ENCODE measurements around the gene ISOC1. TPM values are rescaled to one million over a fixed set of nuclear protein-coding genes. Genes with fewer than 3 reads are reported as not detected.

The ISOC1 gene
- polyA plus RNA-seq (ENCODE audit: insufficient read length in 3 of 3): 10 to 100 TPM; 42.3 to 48.0 (median 42.7) TPM

- DNase-seq (ENCODE audit: low read depth in 3 of 3, low spot score in 2 of 3): peak; percentile 66 to 82 (median 80)
Measured at GRCh38 chr5:129094087-129094923, at the start of gene ISOC1. TSS of gene ISOC1 (plus strand) at chr5:129094749. CDS start at chr5:129094767, 18 bp downstream.

GRCh38 chr5:129046151-129046550 lies 48.4 kb upstream of the ISOC1 start:
- no peak for DNase-seq (ENCODE audit: low read depth in 3 of 3, low spot score in 2 of 3)

- DNase-seq (ENCODE audit: low read depth in 3 of 3, low spot score in 2 of 3): no peak
Measured at GRCh38 chr5:129048509-129048908, 46.0 kb upstream of the ISOC1 start.

- peak in 2 of 3 donors; percentile 3 to 25 for DNase-seq (ENCODE audit: low read depth in 3 of 3, low spot score in 2 of 3)
Measured at GRCh38 chr5:129049126-129049799, 45.3 kb upstream of the ISOC1 start.

GRCh38 chr5:129051283-129051682 lies 43.3 kb upstream of the ISOC1 start:
- DNase-seq (ENCODE audit: low read depth in 3 of 3, low spot score in 2 of 3): no peak

GRCh38 chr5:129053438-129053837 lies 41.1 kb upstream of the ISOC1 start:
- DNase-seq (ENCODE audit: low read depth in 3 of 3, low spot score in 2 of 3): no peak

GRCh38 chr5:129057329-129057728 lies 37.2 kb upstream of the ISOC1 start:
- DNase-seq (ENCODE audit: low read depth in 3 of 3, low spot score in 2 of 3): no peak

GRCh38 chr5:129061849-129062248 lies 32.7 kb upstream of the ISOC1 start:
- no peak for DNase-seq (ENCODE audit: low read depth in 3 of 3, low spot score in 2 of 3)

- no peak for DNase-seq (ENCODE audit: low read depth in 3 of 3, low spot score in 2 of 3)
Measured at GRCh38 chr5:129063483-129064113, 31.0 kb upstream of the ISOC1 start.

GRCh38 chr5:129065721-129066120 lies 28.8 kb upstream of the ISOC1 start:
- no peak for DNase-seq (ENCODE audit: low read depth in 3 of 3, low spot score in 2 of 3)

GRCh38 chr5:129067745-129068144 lies 26.8 kb upstream of the ISOC1 start:
- no peak for DNase-seq (ENCODE audit: low read depth in 3 of 3, low spot score in 2 of 3)

GRCh38 chr5:129069292-129069691 lies 25.3 kb upstream of the ISOC1 start:
- no peak for DNase-seq (ENCODE audit: low read depth in 3 of 3, low spot score in 2 of 3)

GRCh38 chr5:129073111-129073510 lies 21.4 kb upstream of the ISOC1 start:
- DNase-seq (ENCODE audit: low read depth in 3 of 3, low spot score in 2 of 3): no peak

- no peak for DNase-seq (ENCODE audit: low read depth in 3 of 3, low spot score in 2 of 3)
Measured at GRCh38 chr5:129074903-129075302, 19.6 kb upstream of the ISOC1 start.

- no peak for DNase-seq (ENCODE audit: low read depth in 3 of 3, low spot score in 2 of 3)
Measured at GRCh38 chr5:129077433-129078075, 17.0 kb upstream of the ISOC1 start.

- DNase-seq (ENCODE audit: low read depth in 3 of 3, low spot score in 2 of 3): no peak
Measured at GRCh38 chr5:129078247-129078646, 16.3 kb upstream of the ISOC1 start.

GRCh38 chr5:129078660-129079059 lies 15.9 kb upstream of the ISOC1 start:
- DNase-seq (ENCODE audit: low read depth in 3 of 3, low spot score in 2 of 3): no peak

- no peak for DNase-seq (ENCODE audit: low read depth in 3 of 3, low spot score in 2 of 3)
Measured at GRCh38 chr5:129079496-129079895, 15.1 kb upstream of the ISOC1 start.

GRCh38 chr5:129080766-129081165 lies 13.8 kb upstream of the ISOC1 start:
- no peak for DNase-seq (ENCODE audit: low read depth in 3 of 3, low spot score in 2 of 3)

GRCh38 chr5:129082225-129083136 lies 12.1 kb upstream of the ISOC1 start:
- DNase-seq (ENCODE audit: low read depth in 3 of 3, low spot score in 2 of 3): no peak
